Thyroid gland (tissue), 4 donors: ENCODE measurements around the gene KCNE1.
"Not testable (repeated sequence)": the region's sequence is repeated elsewhere in the genome, so short reads cannot be mapped to it uniquely, and the experiment has no call there.

Experiments
- CTCF ChIP-seq, 6 experiments: fragments of 200-600 bp in 3 of 6; fragments of 450-650 bp in 3 of 6; sonication (generic) in 3 of 6; IDR thresholded peaks; one replicate each; pipeline ENCODE4 v1.5.1; 2016 to 2019; ENCODE audit warnings: antibody characterized with exemption in 6 of 6, mild to moderate bottlenecking in 2 of 6, inconsistent platforms in 1 of 6, moderate library complexity in 1 of 6
- POLR2A ChIP-seq, 2 donors: fragments of 450-650 bp; IDR thresholded peaks; one replicate each; pipeline ENCODE4 v1.6.1; 2017; ENCODE audit warnings: antibody characterized with exemption in 2 of 2, mild to moderate bottlenecking in 2 of 2, moderate library complexity in 1 of 2

GRCh38 chr21:34406102-34406501 is 105.9 kb downstream of the KCNE1 start:
- TF ChIP-seq CTCF, POLR2A (IDR thresholded peaks at IDR 0.05): not testable (repeated sequence)
